Measurements from ENCODE around the gene PLAC1. TPM values are rescaled to one million over a fixed set of nuclear protein-coding genes. Genes with fewer than 3 reads are reported as not detected.

Gene PLAC1
- total and polyA plus RNA-seq, 2 of the 4 experiments (the other 2 are of a cell fraction): 0.36 to 0.74 TPM

- no peak overlapping the region for H3K4me2 ChIP-seq (ENCODE audit: low read depth, low read length)
- H3K56ac ChIP-seq (ENCODE audit: extremely low read depth, insufficient read depth, low read length): no peak overlapping the region
- H2AFZ ChIP-seq (replicated peaks; ENCODE audit: low read length, poor library complexity): no peak overlapping the region
- 0 out of 2 replicates have a peak overlapping the region, but pooled peaks have one; percentile 2 for H3K4ac ChIP-seq (ENCODE audit: low read depth, low read length)
- H3K27ac ChIP-seq (ENCODE audit: insufficient read depth, low read length): peak overlapping the region; percentile 77
- H3K9ac ChIP-seq (ENCODE audit: low read depth, low read length): no peak overlapping the region
- ATAC-seq (ENCODE audit: low read depth): peak; percentile 66
- 70% methylated on average over 2 of the region's 15 CpGs; no CpG with 5 or more reads in 1 of the 2 experiments for WGBS, 2 experiments (ENCODE audit: extremely low coverage in 2 of 2, insufficient read length in 1 of 2)
- H3K4me3 ChIP-seq (ENCODE audit: insufficient read depth, low read depth, low read length): no peak overlapping the region
- H2AK9ac ChIP-seq (replicated peaks; ENCODE audit: low read depth, low read length, poor library complexity): no peak overlapping the region
- ChIA-PET CTCF (no interaction called here), POLR2A (ENCODE audit: unreplicated experiment) (no interaction called here)
- H4K8ac ChIP-seq (ENCODE audit: low read depth in 2 of 2, low read length in 2 of 2): peak overlapping the region in 1 of 2 experiments; percentile 28; a peak in 1 of 4 replicates
- no peaks in the 10 kb centered on the region for H3K79me1 ChIP-seq (ENCODE audit: low read depth in 1 of 2, low read length in 2 of 2)
- no peak overlapping the region for H3K23ac ChIP-seq (ENCODE audit: low read depth, low read length)
- peak overlapping the region; percentile 21 for H2BK120ac ChIP-seq (ENCODE audit: low read depth, low read length)
- no peaks in the 10 kb centered on the region; the same call in 1 of the 2 replicates for H3K9me1 ChIP-seq (ENCODE audit: insufficient read depth, low read length)
- H3K18ac ChIP-seq (ENCODE audit: low read depth, low read length): peak overlapping the region; percentile 24; the same call in 1 of the 2 replicates
- no peaks in the 10 kb centered on the region for H3K9me3 ChIP-seq (ENCODE audit: control insufficient read depth, insufficient read depth, low read length)
- H4K20me1 ChIP-seq (ENCODE audit: insufficient read depth, low read length): no peaks in the 10 kb centered on the region
- TF ChIP-seq MAFK (IDR thresholded peaks at IDR 0.05; ENCODE audit: low read depth, low read length) (no peak), CTCF (conservative IDR thresholded peaks at IDR 0.05; ENCODE audit: low read depth, low read length) (no peak), RAD21 (IDR thresholded peaks at IDR 0.05; ENCODE audit: low read length) (no peak), CHD1 (IDR thresholded peaks at IDR 0.05; ENCODE audit: low read depth, low read length) (no peak), RFX5 (IDR thresholded peaks at IDR 0.05; ENCODE audit: low read depth, low read length) (no peak), NFE2L2 (IDR thresholded peaks at IDR 0.05; ENCODE audit: low read depth, low read length) (no peak), SMC3 (IDR thresholded peaks at IDR 0.05; ENCODE audit: low read depth, low read length) (no peak), FOS (IDR thresholded peaks at IDR 0.05; ENCODE audit: low read depth, low read length) (no peak), CEBPB (IDR thresholded peaks at IDR 0.05; ENCODE audit: low read depth, low read length) (no peak), BHLHE40 (IDR thresholded peaks at IDR 0.05; ENCODE audit: low read depth, low read length) (no peak), MXI1 (IDR thresholded peaks at IDR 0.05; ENCODE audit: borderline replicate concordance, low read depth, low read length) (no peak), ELK1 (IDR thresholded peaks at IDR 0.05; ENCODE audit: borderline replicate concordance, low read depth, low read length) (no peak), RCOR1 (IDR thresholded peaks at IDR 0.05; ENCODE audit: insufficient replicate concordance, low read length) (no peak), USF2 (IDR thresholded peaks at IDR 0.05; ENCODE audit: low read depth, low read length) (no peak)
- peak overlapping the region; percentile 59; the same call in 1 of the 2 replicates for H2AK5ac ChIP-seq (ENCODE audit: low read depth, low read length)
- peak; percentile 59 for DNase-seq
- H3K4me1 ChIP-seq (ENCODE audit: control insufficient read depth, insufficient read depth, low read length): peaks cover 4% of the 10 kb centered on the region; the same call in 1 of the 2 replicates
- H3K14ac ChIP-seq (replicated peaks; ENCODE audit: low read depth, low read length): peak overlapping the region; percentile 1; the same call in 1 of the 2 replicates
- dilution Hi-C loops (cut with HindIII; ENCODE audit: low sequenced_read_pairs, unreplicated experiment): no loop called here
- H4K91ac ChIP-seq (ENCODE audit: insufficient read depth, low read depth, low read length): peak overlapping the region; percentile 26
- H2BK20ac ChIP-seq (ENCODE audit: low read depth, low read length): peak overlapping the region; percentile 52
- peak overlapping the region; percentile 76 for H2BK5ac ChIP-seq (ENCODE audit: low read depth, low read length, poor library complexity, severe bottlenecking)
- no peaks in the 10 kb centered on the region for H3K27me3 ChIP-seq (ENCODE audit: control insufficient read depth, insufficient read depth, low read length)
- peak overlapping the region; percentile 30; the same call in 1 of the 2 replicates for H4K5ac ChIP-seq (ENCODE audit: low read depth, low read length)
- in situ Hi-C loops (cut with MboI; ENCODE audit: low sequenced_read_pairs): loop anchor here (10.0 kb wide), 1 partner anchor 230 kb away; no protein-coding TSS in a partner anchor
- H2BK15ac ChIP-seq (ENCODE audit: low read depth, low read length): 0 out of 3 replicates have a peak overlapping the region, but pooled peaks have one; percentile 0
- BruUV-seq (replicated peaks): no TSS peak
- intact Hi-C loops (cut with micrococcal nuclease): no loop called here
- H3K36me3 ChIP-seq (ENCODE audit: control insufficient read depth, insufficient read depth, low read length): no peaks in the 10 kb centered on the region
Observed at GRCh38 chrX:134525086-134525792, 133.0 kb downstream of the PLAC1 start.

All from IMR-90 (cell line).